PC-9 (cell line): ENCODE data around the gene EXOC7.

Experiments used
- EZH2 ChIP-seq: fragments of 200-600 bp; sonication (generic); IDR thresholded peaks from 2 replicates; pipeline ENCODE4 v1.8.0; 2017; ENCODE audit warnings: antibody characterized with exemption, low read depth
- TF ChIP-seq, protein P1 (sequence below): fragments of 200-600 bp; sonication (generic); conservative IDR thresholded peaks from 2 replicates; pipeline ENCODE4 v1.6.1; 2017; ENCODE audit warnings: mixed run types, antibody characterized with exemption, mild to moderate bottlenecking, moderate library complexity

- TF ChIP-seq, protein P1, sequence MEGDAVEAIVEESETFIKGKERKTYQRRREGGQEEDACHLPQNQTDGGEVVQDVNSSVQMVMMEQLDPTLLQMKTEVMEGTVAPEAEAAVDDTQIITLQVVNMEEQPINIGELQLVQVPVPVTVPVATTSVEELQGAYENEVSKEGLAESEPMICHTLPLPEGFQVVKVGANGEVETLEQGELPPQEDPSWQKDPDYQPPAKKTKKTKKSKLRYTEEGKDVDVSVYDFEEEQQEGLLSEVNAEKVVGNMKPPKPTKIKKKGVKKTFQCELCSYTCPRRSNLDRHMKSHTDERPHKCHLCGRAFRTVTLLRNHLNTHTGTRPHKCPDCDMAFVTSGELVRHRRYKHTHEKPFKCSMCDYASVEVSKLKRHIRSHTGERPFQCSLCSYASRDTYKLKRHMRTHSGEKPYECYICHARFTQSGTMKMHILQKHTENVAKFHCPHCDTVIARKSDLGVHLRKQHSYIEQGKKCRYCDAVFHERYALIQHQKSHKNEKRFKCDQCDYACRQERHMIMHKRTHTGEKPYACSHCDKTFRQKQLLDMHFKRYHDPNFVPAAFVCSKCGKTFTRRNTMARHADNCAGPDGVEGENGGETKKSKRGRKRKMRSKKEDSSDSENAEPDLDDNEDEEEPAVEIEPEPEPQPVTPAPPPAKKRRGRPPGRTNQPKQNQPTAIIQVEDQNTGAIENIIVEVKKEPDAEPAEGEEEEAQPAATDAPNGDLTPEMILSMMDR, result no peak; the same call in 1 of the 2 replicates
- TF ChIP-seq EZH2, result no peak
Measured at GRCh38 chr17:76103274-76104139, at the start of gene EXOC7.
